Keratinocyte (primary cell): ENCODE results near the gene SPON1. TPM values are rescaled to one million over a fixed set of nuclear protein-coding genes. Genes with fewer than 3 reads are reported as not detected.

Experiments used
- DNase-seq: peaks from one replicate; pipeline ENCODE4 v3.0.0-alpha.2; 2011; ENCODE audit warnings: low read depth, missing footprints, low spot score
- FAIRE-seq: peaks from 2 replicates; lab custom pipeline; 2011; peaks lifted over from hg19 to GRCh38; lab: Jason Lieb, UNC
- H2AFZ ChIP-seq: 2 replicates; pipeline ENCODE4 v1.6.0; 2012; ENCODE audit warnings: low read length, control low read depth, inconsistent platforms; ENCODE audit not compliant: control insufficient read depth
- H3K27ac ChIP-seq: 2 replicates; pipeline ENCODE4 v1.5.1; 2011; ENCODE audit warnings: low read length; ENCODE audit not compliant: control insufficient read depth, insufficient read depth
- H3K27me3 ChIP-seq: 3 replicates; pipeline ENCODE4 v1.6.0; 2011; ENCODE audit warnings: low read length; ENCODE audit not compliant: control insufficient read depth, insufficient read depth; ENCODE audit errors: extremely low read depth
- H3K36me3 ChIP-seq, 2 experiments: 2 replicates in 1 of 2; 3 replicates in 1 of 2; pipeline ENCODE4 v1.5.1; 2011; ENCODE audit warnings: low read length in 2 of 2, mild to moderate bottlenecking in 1 of 2; ENCODE audit not compliant: control insufficient read depth in 2 of 2, insufficient read depth in 2 of 2; ENCODE audit errors: extremely low read depth in 1 of 2
- H3K4me1 ChIP-seq: 3 replicates; pipeline ENCODE4 v1.5.1; 2011; ENCODE audit warnings: low read length; ENCODE audit not compliant: control insufficient read depth, insufficient read depth; ENCODE audit errors: extremely low read depth
- H3K4me2 ChIP-seq: 3 replicates; pipeline ENCODE4 v1.6.0; 2011; ENCODE audit warnings: low read depth, low read length; ENCODE audit not compliant: control insufficient read depth, insufficient read depth; ENCODE audit errors: extremely low read depth
- H3K4me3 ChIP-seq, 3 experiments: fragments of 200-600 bp in 1 of 3; sonication (generic) in 1 of 3; 2 replicates in 2 of 3; 3 replicates in 1 of 3; pipeline ENCODE4 v1.5.1; 2011 to 2016; ENCODE audit warnings: low read length in 3 of 3, mild to moderate bottlenecking in 3 of 3, control low read depth in 2 of 3, inconsistent platforms in 1 of 3, low read depth in 1 of 3, mixed read lengths in 1 of 3, mixed run types in 1 of 3, moderate library complexity in 1 of 3; ENCODE audit not compliant: control insufficient read depth in 2 of 3, insufficient read depth in 2 of 3; ENCODE audit errors: extremely low read depth in 1 of 3
- H3K79me2 ChIP-seq: 2 replicates; pipeline ENCODE4 v1.6.0; 2012; ENCODE audit warnings: low read length; ENCODE audit not compliant: control insufficient read depth, insufficient read depth
- H3K9ac ChIP-seq: 3 replicates; pipeline ENCODE4 v1.6.0; 2011; ENCODE audit warnings: low read length; ENCODE audit not compliant: control insufficient read depth, insufficient read depth; ENCODE audit errors: extremely low read depth
- H3K9me1 ChIP-seq: 3 replicates; pipeline ENCODE4 v1.6.0; 2011; ENCODE audit warnings: low read length; ENCODE audit not compliant: control insufficient read depth, insufficient read depth; ENCODE audit errors: extremely low read depth
- H3K9me3 ChIP-seq: 2 replicates; pipeline ENCODE4 v1.5.1; 2012; ENCODE audit warnings: low read depth, low read length; ENCODE audit not compliant: control insufficient read depth
- H4K20me1 ChIP-seq: 3 replicates; pipeline ENCODE4 v1.6.0; 2011; ENCODE audit warnings: low read length; ENCODE audit not compliant: control insufficient read depth, insufficient read depth; ENCODE audit errors: extremely low read depth
- CTCF ChIP-seq, 3 experiments: IDR thresholded peaks in 1 of 3; conservative IDR thresholded peaks in 1 of 3; optimal IDR thresholded peaks in 1 of 3; 2 replicates in 2 of 3; 3 replicates in 1 of 3; pipeline versions ENCODE3 to v1.5.1; 2011; ENCODE audit warnings: low read length in 3 of 3, mild to moderate bottlenecking in 3 of 3, moderate library complexity in 2 of 3, control low read depth in 1 of 3, inconsistent platforms in 1 of 3; ENCODE audit not compliant: insufficient read depth in 2 of 3; ENCODE audit errors: extremely low read depth in 1 of 3
- EZH2 ChIP-seq: IDR thresholded peaks from one replicate; pipeline ENCODE4 v1.6.1; 2012; ENCODE audit warnings: inconsistent platforms, mild to moderate bottlenecking, low read length, moderate library complexity
- dilution Hi-C: fragments of 300-500 bp; cut with MboI; formaldehyde crosslinking; loops from one replicate; pipeline ENCODE4 v1.7.0; 2020; ENCODE audit warnings: low sequenced_read_pairs; ENCODE audit not compliant: extremely low pct_ligation_motif_present
- polyA plus RNA-seq, 5 experiments: library from polyadenylated mRNA; depleted of rRNA in 3 of 5; stranded (reverse) in 3 of 5; stranded (forward) in 1 of 5; unstranded in 1 of 5; fragments of >200 nt; gene quantifications; 1 replicate in 1 of 5; 2 replicates in 3 of 5; 3 replicates in 1 of 5; pipeline versions ENCODE4 v1.2.1 to v1.2.3, GENCODE V29; 2011 to 2012; ENCODE audit warnings: missing spikeins in 2 of 5, low read depth in 1 of 5, low replicate concordance in 1 of 5

The SPON1 gene
- polyA plus RNA-seq, 1 donor (not counting 4 experiments of a cell fraction or from before 2014, with no cell fraction given), result not detected

GRCh38 chr11:14270690-14271542 lies 308.4 kb downstream of the SPON1 start:
- Histone ChIP-seq H3K9me3 (no peaks in the 10 kb centered on the region), H4K20me1 (no peaks in the 10 kb centered on the region), H3K27ac (no peak overlapping the region), H2AFZ (no peak overlapping the region), H3K9me1 (no peaks in the 10 kb centered on the region), H3K9ac (no peak overlapping the region), H3K4me3 (no peak overlapping the region), H3K79me2 (no peaks in the 10 kb centered on the region), H3K36me3 (peaks cover 9 to 15% of the 10 kb centered on the region in 2 experiments), H3K27me3 (no peaks in the 10 kb centered on the region), H3K4me1 (no peaks in the 10 kb centered on the region), H3K4me2 (no peak overlapping the region)
- no peak for TF ChIP-seq EZH2
- no peak for TF ChIP-seq CTCF (optimal IDR thresholded peaks at IDR 0.05 in 1 of 3, IDR thresholded peaks at IDR 0.05 in 1 of 3, conservative IDR thresholded peaks at IDR 0.05 in 1 of 3; ENCODE audit: extremely low read depth in 1 of 3, insufficient read depth in 2 of 3, low read length in 3 of 3)
- no peak for FAIRE-seq
- dilution Hi-C loops, result no loop called here
- no peak for DNase-seq

GRCh38 chr11:14273895-14274294 lies 311.4 kb downstream of the SPON1 start:
- dilution Hi-C loops, result no loop called here
- Histone ChIP-seq H3K4me3 (no peak overlapping the region), H3K27ac (no peak overlapping the region), H2AFZ (no peak overlapping the region), H3K4me1 (no peaks in the 10 kb centered on the region), H3K9ac (no peak overlapping the region), H4K20me1 (no peaks in the 10 kb centered on the region), H3K9me1 (no peaks in the 10 kb centered on the region), H3K27me3 (no peaks in the 10 kb centered on the region), H3K9me3 (no peaks in the 10 kb centered on the region), H3K36me3 (peaks cover 9 to 12% of the 10 kb centered on the region in 2 experiments), H3K79me2 (no peaks in the 10 kb centered on the region), H3K4me2 (no peak overlapping the region)
- FAIRE-seq (no peak), DNase-seq (no peak)
- no peak for TF ChIP-seq CTCF (optimal IDR thresholded peaks at IDR 0.05 in 1 of 3, IDR thresholded peaks at IDR 0.05 in 1 of 3, conservative IDR thresholded peaks at IDR 0.05 in 1 of 3; ENCODE audit: extremely low read depth in 1 of 3, insufficient read depth in 2 of 3, low read length in 3 of 3)
